BE2C (cell line): Measurements from ENCODE around the gene AJUBA.

ENCODE experiments used
- DNase-seq: peaks from one replicate; pipeline ENCODE4 v3.0.0-alpha.2; 2020
- H3K27me3 ChIP-seq: fragments of 250-450 bp; sonication (Bioruptor Pico); 2 replicates; pipeline ENCODE4 v1.5.1; 2020; ENCODE audit warnings: mild to moderate bottlenecking
- H3K36me3 ChIP-seq: fragments of 250-450 bp; sonication (Bioruptor Pico); 2 replicates; pipeline ENCODE4 v1.5.1; 2020; ENCODE audit warnings: mild to moderate bottlenecking
- H3K4me1 ChIP-seq: fragments of 250-450 bp; sonication (Bioruptor Pico); 2 replicates; pipeline ENCODE4 v1.5.1; 2020
- H3K4me3 ChIP-seq: 2 replicates; pipeline ENCODE4 v1.5.1; 2011; ENCODE audit warnings: low read depth, low read length
- H3K9me3 ChIP-seq: fragments of 250-450 bp; sonication (Bioruptor Pico); 2 replicates; pipeline ENCODE4 v1.5.1; 2020
- TF ChIP-seq, protein P1 (sequence below): IDR thresholded peaks from 2 replicates; pipeline ENCODE4 v1.5.1; 2012; ENCODE audit warnings: mild to moderate bottlenecking, low read depth, low read length

Gene AJUBA

DNA sequence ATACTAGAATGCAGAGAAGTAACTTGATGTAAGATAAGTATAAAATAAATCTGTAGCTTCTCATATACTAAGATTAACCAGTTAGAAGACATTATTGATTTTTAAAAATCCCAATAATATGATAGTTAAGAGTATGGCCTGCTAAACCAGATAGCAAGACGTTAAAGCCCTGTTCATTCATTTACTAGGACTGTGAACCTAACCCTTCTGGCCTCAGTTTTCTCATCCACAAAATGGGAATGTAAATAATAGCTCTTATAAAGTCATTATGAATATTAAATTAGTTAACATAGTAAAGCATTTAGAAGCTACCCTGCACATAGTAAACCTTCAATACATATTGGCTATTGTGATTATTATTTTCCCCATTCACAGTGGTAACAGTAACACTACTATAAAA, 47.2 kb downstream of the AJUBA start:
- Histone ChIP-seq H3K36me3 (no peaks in the 10 kb centered on the region), H3K27me3 (no peaks in the 10 kb centered on the region), H3K4me3 (no peak overlapping the region), H3K9me3 (no peaks in the 10 kb centered on the region), H3K4me1 (no peaks in the 10 kb centered on the region)
- no peak for DNase-seq
- TF ChIP-seq, protein P1, sequence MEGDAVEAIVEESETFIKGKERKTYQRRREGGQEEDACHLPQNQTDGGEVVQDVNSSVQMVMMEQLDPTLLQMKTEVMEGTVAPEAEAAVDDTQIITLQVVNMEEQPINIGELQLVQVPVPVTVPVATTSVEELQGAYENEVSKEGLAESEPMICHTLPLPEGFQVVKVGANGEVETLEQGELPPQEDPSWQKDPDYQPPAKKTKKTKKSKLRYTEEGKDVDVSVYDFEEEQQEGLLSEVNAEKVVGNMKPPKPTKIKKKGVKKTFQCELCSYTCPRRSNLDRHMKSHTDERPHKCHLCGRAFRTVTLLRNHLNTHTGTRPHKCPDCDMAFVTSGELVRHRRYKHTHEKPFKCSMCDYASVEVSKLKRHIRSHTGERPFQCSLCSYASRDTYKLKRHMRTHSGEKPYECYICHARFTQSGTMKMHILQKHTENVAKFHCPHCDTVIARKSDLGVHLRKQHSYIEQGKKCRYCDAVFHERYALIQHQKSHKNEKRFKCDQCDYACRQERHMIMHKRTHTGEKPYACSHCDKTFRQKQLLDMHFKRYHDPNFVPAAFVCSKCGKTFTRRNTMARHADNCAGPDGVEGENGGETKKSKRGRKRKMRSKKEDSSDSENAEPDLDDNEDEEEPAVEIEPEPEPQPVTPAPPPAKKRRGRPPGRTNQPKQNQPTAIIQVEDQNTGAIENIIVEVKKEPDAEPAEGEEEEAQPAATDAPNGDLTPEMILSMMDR = no peak

DNA sequence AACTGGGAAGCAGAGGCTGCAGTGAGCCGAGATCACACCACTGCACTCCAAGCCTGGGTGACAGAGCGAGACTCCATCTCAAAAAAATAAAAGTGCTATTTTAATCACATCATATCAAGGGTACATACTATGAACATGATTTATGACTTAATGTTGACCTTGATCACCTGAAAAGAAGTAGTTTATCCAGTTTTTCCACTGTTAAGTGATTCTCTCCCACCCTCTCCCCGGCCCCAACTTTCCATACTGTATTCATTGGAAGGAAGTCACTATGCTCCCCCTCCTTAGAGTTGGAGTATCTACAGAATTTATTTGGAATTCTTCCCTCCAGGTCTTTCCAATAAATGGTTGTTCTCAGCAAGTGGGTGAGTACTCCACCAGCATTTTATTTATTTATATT, 50.2 kb downstream of the AJUBA start:
- Histone ChIP-seq H3K27me3 (no peaks in the 10 kb centered on the region), H3K9me3 (no peaks in the 10 kb centered on the region), H3K36me3 (peaks cover 3% of the 10 kb centered on the region; the same call in 1 of the 2 replicates), H3K4me3 (no peak overlapping the region), H3K4me1 (no peaks in the 10 kb centered on the region; the same call in 1 of the 2 replicates)
- TF ChIP-seq, protein P1 = no peak
- DNase-seq = no peak

DNA sequence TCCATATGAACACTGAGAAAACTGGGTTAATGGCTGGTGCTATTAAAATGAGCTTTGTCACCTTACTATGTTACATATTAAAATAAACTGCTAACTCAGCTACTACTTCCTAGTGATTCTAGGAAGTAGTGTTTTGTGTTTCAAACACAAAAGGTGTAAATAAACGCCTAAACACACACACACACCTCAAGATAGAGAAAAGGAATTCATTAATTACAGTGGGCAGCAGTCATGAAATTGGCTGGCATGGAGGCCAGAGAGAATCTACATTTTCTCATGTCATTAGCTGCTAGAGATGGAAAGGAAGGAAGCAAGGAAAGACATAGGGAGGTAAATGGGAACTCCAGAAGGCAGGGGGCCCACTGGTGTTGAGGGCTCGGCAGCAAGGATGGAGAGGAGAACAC, 52.4 kb downstream of the AJUBA start:
- Histone ChIP-seq H3K4me1 (no peaks in the 10 kb centered on the region; the same call in 1 of the 2 replicates), H3K27me3 (no peaks in the 10 kb centered on the region), H3K4me3 (peak overlapping the region; percentile 72), H3K36me3 (peaks cover 16% of the 10 kb centered on the region; the same call in 1 of the 2 replicates), H3K9me3 (no peaks in the 10 kb centered on the region)
- TF ChIP-seq, protein P1 = no peak
- no peak for DNase-seq

DNA sequence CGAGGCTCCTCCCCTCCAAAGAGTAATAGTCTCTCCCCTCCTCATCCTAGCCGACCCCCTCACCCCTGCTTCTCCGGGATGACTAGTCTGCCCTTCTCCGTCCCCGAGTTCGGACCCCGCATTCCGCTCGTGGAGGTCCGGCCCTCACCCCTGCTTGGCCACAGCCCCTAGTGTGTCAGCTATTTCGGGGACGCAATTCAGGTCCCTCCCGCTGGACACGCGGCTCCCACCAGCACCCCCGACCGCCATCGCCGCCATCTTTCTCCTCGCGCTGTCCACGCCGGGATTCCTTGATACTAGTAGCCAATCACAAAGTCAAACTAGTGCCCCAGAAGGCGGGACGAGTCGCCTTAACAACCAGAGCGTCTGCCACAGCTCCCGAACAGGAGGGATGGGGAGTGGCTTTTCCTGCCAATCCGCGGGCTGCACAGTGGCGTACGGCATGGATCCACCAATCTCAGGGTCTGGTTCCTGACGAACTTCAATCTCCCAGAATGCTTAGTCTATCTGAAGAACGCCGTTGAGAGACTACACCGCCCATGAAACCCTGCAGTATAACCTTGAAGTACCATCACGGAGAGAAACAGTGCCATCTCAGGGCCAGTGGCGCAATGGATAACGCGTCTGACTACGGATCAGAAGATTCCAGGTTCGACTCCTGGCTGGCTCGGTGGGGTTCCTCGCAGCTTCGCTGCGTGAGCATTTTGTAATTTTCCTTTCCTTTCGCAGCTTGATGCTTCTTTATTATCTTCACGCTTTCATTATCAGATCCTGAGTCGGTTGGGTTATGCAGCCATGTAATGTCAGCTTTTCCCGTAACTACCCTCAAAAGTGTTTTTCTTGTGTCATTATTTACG, 53.0 kb downstream of the AJUBA start, which contains the start of gene PRMT5:
TSS of gene PRMT5 (minus strand) at position 273 of the 857 bp plus-strand sequence. CDS start at position 258, 15 bp downstream.
- peak; percentile 99 for DNase-seq
- TF ChIP-seq, protein P1 = no peak
- H3K4me1 ChIP-seq = no peaks in the 10 kb centered on the region; the same call in 1 of the 2 replicates
- H3K4me3 ChIP-seq = peak within 1 kb of the TSS; percentile 99
- H3K36me3 ChIP-seq = peaks cover 21% of the 10 kb centered on the region
- no peaks in the 10 kb centered on the region for H3K9me3 ChIP-seq
- no peaks in the 10 kb centered on the region for H3K27me3 ChIP-seq

DNA sequence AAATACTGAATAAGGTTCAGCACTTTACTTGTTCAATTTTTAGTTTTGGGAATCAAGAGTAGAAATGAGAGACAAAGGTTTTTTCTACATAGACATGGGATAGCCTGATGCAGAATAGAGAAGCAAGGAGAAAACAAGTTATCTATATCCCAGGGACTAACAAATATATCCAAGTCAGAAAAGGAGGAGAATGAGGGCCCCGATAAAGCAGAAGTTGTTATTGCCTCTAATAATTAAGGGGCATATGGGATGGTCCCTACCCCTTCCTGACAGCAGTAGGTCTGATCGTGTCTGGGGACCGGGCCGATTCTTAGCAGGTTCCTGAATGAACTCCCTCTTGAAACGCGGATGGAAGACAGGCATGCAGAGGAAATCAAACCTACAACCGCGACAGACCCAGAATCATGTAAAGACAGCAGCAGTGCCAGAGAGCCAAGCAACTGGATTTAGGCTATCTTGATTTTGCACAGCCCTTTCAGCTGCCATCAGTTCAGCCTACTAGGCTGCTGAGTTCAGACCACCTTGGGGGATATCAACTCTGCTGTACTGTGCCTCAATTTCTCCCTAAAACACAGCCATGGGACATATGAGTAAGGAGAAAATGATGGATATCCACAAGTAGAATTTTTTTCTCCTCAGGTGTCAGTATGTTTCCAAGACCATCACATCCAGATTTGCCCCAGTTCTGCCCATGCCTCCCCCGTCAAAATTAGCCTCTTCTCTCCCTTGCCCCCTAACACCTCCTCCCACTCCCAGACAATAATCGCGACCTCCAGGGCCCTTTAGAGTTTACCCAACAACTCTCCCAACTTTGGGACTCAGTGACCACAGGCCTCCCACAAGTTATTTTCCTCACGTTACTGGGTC, 53.9 kb downstream of the AJUBA start:
- Histone ChIP-seq H3K9me3 (no peaks in the 10 kb centered on the region), H3K36me3 (peaks cover 30% of the 10 kb centered on the region), H3K27me3 (no peaks in the 10 kb centered on the region), H3K4me1 (no peaks in the 10 kb centered on the region; the same call in 1 of the 2 replicates), H3K4me3 (peak overlapping the region; percentile 99)
- DNase-seq = no peak
- TF ChIP-seq, protein P1 = no peak
